Liver (tissue), 9 donors: ENCODE data around the gene RBM10. TPM values are rescaled to one million over a fixed set of nuclear protein-coding genes. Genes with fewer than 3 reads are reported as not detected.

Source experiments
- DNase-seq: peaks from one replicate; pipeline ENCODE4 v3.0.0-alpha.2; 2017; ENCODE audit warnings: low spot score
- H3K27ac ChIP-seq, 2 donors: one replicate each; pipeline ENCODE4 v1.7.0; 2013; ENCODE audit warnings: inconsistent platforms in 2 of 2, low read length in 2 of 2, control low read depth in 1 of 2, low read depth in 1 of 2, mild to moderate bottlenecking in 1 of 2
- H3K27me3 ChIP-seq, 4 donors: one replicate each; pipeline versions ENCODE4 v1.6.1 to v1.7.0; 2013; ENCODE audit warnings: low read length in 3 of 4, inconsistent platforms in 1 of 4, mild to moderate bottlenecking in 1 of 4, moderate library complexity in 1 of 4; ENCODE audit not compliant: control insufficient read depth in 4 of 4, insufficient read depth in 4 of 4
- H3K36me3 ChIP-seq, 4 donors: one replicate each; pipeline versions ENCODE4 v1.6.1 to v1.7.0; 2013; ENCODE audit warnings: low read length in 3 of 4, mild to moderate bottlenecking in 3 of 4, low read depth in 1 of 4, moderate library complexity in 1 of 4; ENCODE audit not compliant: control insufficient read depth in 4 of 4, insufficient read depth in 3 of 4
- H3K4me1 ChIP-seq, 4 donors: one replicate each; pipeline versions ENCODE4 v1.6.1 to v1.7.0; 2013; ENCODE audit warnings: low read length in 3 of 4, mild to moderate bottlenecking in 3 of 4, moderate library complexity in 1 of 4; ENCODE audit not compliant: control insufficient read depth in 4 of 4, insufficient read depth in 4 of 4
- H3K4me3 ChIP-seq, 3 donors: one replicate each; pipeline versions ENCODE4 v1.6.1 to v1.7.0; 2013; ENCODE audit warnings: low read length in 3 of 3, control low read depth in 1 of 3, low read depth in 1 of 3, mild to moderate bottlenecking in 1 of 3
- H3K9ac ChIP-seq, 2 donors: one replicate each; pipeline ENCODE4 v1.7.0; 2013; ENCODE audit warnings: low read length in 2 of 2, mild to moderate bottlenecking in 2 of 2, moderate library complexity in 2 of 2, control low read depth in 1 of 2, low read depth in 1 of 2
- H3K9me3 ChIP-seq, 4 donors: one replicate each; pipeline versions ENCODE4 v1.6.1 to v1.7.0; 2013; ENCODE audit warnings: low read length in 3 of 4; ENCODE audit not compliant: control insufficient read depth in 4 of 4
- EGR1 ChIP-seq, 2 donors: IDR thresholded peaks; 2 replicates each; pipeline ENCODE4 v1.6.1; 2016 to 2018; ENCODE audit warnings: antibody characterized with exemption in 2 of 2, low read depth in 2 of 2
- FOXA2 ChIP-seq: IDR thresholded peaks from 2 replicates; pipeline ENCODE4 v1.6.1; 2016; ENCODE audit warnings: antibody characterized with exemption
- HNF4A ChIP-seq, 2 donors: conservative IDR thresholded peaks; 2 replicates each; pipeline ENCODE4 v1.6.1; 2016; ENCODE audit warnings: antibody characterized with exemption in 2 of 2, mild to moderate bottlenecking in 2 of 2
- HNF4G ChIP-seq: IDR thresholded peaks from 2 replicates; pipeline ENCODE4 v1.6.1; 2016; ENCODE audit warnings: antibody characterized with exemption
- JUND ChIP-seq, 2 donors: IDR thresholded peaks; 2 replicates each; pipeline ENCODE4 v1.6.1; 2016; ENCODE audit warnings: antibody characterized with exemption in 2 of 2
- NR2F2 ChIP-seq: IDR thresholded peaks from 2 replicates; pipeline ENCODE4 v1.6.1; 2016; ENCODE audit warnings: antibody characterized with exemption
- RAD21 ChIP-seq, 2 donors: IDR thresholded peaks; 2 replicates each; pipeline ENCODE4 v1.6.1; 2016; ENCODE audit warnings: antibody characterized with exemption in 2 of 2, mild to moderate bottlenecking in 2 of 2
- REST ChIP-seq: IDR thresholded peaks from 2 replicates; pipeline ENCODE4 v1.6.1; 2016; ENCODE audit warnings: antibody characterized with exemption, mild to moderate bottlenecking
- RXRA ChIP-seq, 2 donors: IDR thresholded peaks; 2 replicates each; pipeline ENCODE4 v1.6.1; 2017 to 2018; ENCODE audit warnings: antibody characterized with exemption in 2 of 2, mild to moderate bottlenecking in 1 of 2
- YY1 ChIP-seq: IDR thresholded peaks from 2 replicates; pipeline ENCODE4 v1.6.1; 2016; ENCODE audit warnings: antibody characterized with exemption, mild to moderate bottlenecking
- WGBS: extraction: QIAGEN DNeasy Blood & Tissue Kit; methylation state at CpG from one replicate; pipeline ENCODE4 v1.1.7; 2013; 5-methylcytosine and 5-hydroxymethylcytosine counted together
- polyA plus RNA-seq, 2 donors: library from polyadenylated mRNA; stranded (reverse) in 1 of 2; unstranded in 1 of 2; fragments of 200-250 nt in 1 of 2; fragments of >200 nt in 1 of 2; fragmentation: Nextera tagmentation in 1 of 2; extraction: Ambion mirVana in 1 of 2; gene quantifications; one replicate each; pipeline versions ENCODE4 v1.2.1 to v1.2.3, GENCODE V29; 2013 to 2015
- total RNA-seq, 2 donors: library from RNA; depleted of rRNA; stranded (reverse); fragments of >200 nt; gene quantifications; one replicate each; pipeline ENCODE4 v1.2.3, GENCODE V29; 2014
- TF ChIP-seq, protein P1 (sequence below): IDR thresholded peaks from 2 replicates; pipeline ENCODE4 v1.6.1; 2016; ENCODE audit warnings: antibody characterized with exemption
- TF ChIP-seq, protein P2 (sequence below): IDR thresholded peaks from 2 replicates; pipeline ENCODE4 v1.6.1; 2016; ENCODE audit warnings: antibody characterized with exemption
- donor health status: healthy.
- donor health status: healthy.
- donor health status: healthy.
- donor health status: healthy.
- donor health status: healthy.

Gene RBM10
- total and polyA plus RNA-seq, 4 donors = 8.2 to 26.6 (median 17.5) TPM

GRCh38 chrX:47214435-47215077 lies 69.5 kb downstream of the RBM10 start:
- H3K27ac ChIP-seq = no peak overlapping the region
- no peaks in the 10 kb centered on the region for H3K9me3 ChIP-seq
- H3K27me3 ChIP-seq = no peaks in the 10 kb centered on the region
- H3K36me3 ChIP-seq = peaks cover 16 to 66% (median 42%) of the 10 kb centered on the region in 4 donors
- no peak overlapping the region for H3K4me3 ChIP-seq
- no peak overlapping the region for H3K9ac ChIP-seq
- DNase-seq = no peak
- 90% methylated on average over 20 of the region's 20 CpGs for WGBS
- peaks cover 0 to 23% (median 14%) of the 10 kb centered on the region in 4 donors for H3K4me1 ChIP-seq
- no peak for TF ChIP-seq HNF4A (conservative IDR thresholded peaks at IDR 0.05)
- no peak for TF ChIP-seq REST
- no peak for TF ChIP-seq JUND (IDR thresholded peaks at IDR 0.05)
- no peak for TF ChIP-seq FOXA2
- no peak for TF ChIP-seq RXRA (IDR thresholded peaks at IDR 0.05)
- no peak for TF ChIP-seq RAD21 (IDR thresholded peaks at IDR 0.05)
- TF ChIP-seq YY1 = no peak
- TF ChIP-seq, protein P1, sequence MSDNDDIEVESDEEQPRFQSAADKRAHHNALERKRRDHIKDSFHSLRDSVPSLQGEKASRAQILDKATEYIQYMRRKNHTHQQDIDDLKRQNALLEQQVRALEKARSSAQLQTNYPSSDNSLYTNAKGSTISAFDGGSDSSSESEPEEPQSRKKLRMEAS = no peak

DNA sequence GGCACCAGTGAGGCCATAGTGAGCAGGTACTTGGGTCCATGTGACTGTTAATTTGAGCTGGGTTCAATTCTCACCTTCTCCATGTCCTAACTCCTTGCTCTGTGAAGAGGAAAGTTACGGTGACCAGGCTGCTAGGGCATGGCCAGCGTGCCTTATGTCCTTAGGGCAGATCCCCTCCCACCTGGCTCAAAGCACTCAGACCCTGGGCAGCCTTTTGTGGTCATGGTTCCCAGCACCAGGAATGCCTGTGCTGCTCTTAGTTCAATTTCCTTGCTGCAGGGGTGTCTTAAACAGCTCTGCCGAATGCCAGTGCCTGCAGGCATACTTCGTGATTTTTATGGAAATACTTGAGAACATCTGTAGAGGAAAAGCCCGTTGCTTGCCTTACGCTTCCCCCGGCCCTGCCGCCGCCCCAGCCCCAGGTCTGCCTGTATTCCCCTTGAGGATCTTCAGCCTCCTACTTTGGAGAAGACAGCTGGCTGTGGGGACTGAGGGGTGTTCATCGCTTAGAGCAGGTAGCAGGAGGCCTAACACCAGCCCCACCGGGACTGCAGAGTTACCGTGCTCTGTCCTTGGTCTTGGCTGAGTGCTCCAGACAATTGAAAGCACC lies 70.4 kb downstream of the RBM10 start:
- Histone ChIP-seq H3K9me3 (no peaks in the 10 kb centered on the region), H3K27me3 (no peaks in the 10 kb centered on the region), H3K4me3 (no peak overlapping the region), H3K4me1 (peaks cover under 1 to 32% (median 21%) of the 10 kb centered on the region in 4 donors), H3K36me3 (peaks cover 16 to 57% (median 34%) of the 10 kb centered on the region in 4 donors), H3K27ac (no peak overlapping the region), H3K9ac (no peak overlapping the region)
- 96% methylated on average over 12 of the region's 12 CpGs for WGBS
- TF ChIP-seq NR2F2 (no peak), FOXA2 (no peak)
- DNase-seq = no peak

DNA sequence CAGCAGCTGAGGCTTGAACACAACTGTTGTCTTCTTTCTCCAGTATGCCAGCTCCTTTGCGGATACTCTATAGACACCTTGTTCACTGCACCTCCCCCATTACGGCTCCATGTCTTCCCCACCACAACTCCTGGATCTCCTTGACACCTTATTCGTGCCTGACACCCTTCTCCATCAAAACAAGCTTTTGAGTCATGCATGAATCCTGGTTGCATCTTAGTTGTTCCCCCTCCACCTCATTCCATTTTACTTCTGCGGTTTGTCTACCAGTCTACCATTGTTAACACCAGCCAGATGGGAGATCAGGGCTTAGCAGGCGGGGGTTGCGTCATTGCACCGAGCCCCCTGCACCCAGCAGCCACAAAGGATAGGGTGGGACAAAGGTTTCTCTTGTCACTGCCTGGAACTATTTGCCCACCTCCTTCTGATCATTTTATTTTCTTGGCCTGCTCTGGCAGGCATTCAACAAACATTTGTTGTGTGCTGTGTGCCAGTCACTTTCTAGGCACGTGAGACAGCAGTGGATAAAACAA lies 71.4 kb downstream of the RBM10 start:
- Histone ChIP-seq H3K9ac (no peak overlapping the region), H3K27ac (peak overlapping the region; percentile 71 to 99), H3K4me3 (no peak overlapping the region), H3K9me3 (no peaks in the 10 kb centered on the region), H3K27me3 (no peaks in the 10 kb centered on the region), H3K4me1 (peaks cover 2 to 42% (median 26%) of the 10 kb centered on the region in 4 donors), H3K36me3 (peaks cover 13 to 47% (median 29%) of the 10 kb centered on the region in 4 donors)
- 86% methylated on average over 8 of the region's 8 CpGs for WGBS
- DNase-seq = no peak
- TF ChIP-seq YY1 (no peak), EGR1 (IDR thresholded peaks at IDR 0.05; ENCODE audit: low read depth in 2 of 2) (no peak), HNF4G (no peak), REST (no peak)
- TF ChIP-seq, protein P2, sequence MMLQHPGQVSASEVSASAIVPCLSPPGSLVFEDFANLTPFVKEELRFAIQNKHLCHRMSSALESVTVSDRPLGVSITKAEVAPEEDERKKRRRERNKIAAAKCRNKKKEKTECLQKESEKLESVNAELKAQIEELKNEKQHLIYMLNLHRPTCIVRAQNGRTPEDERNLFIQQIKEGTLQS = no peak
